ENCODE measurements around the gene OXCT2.

DNA sequence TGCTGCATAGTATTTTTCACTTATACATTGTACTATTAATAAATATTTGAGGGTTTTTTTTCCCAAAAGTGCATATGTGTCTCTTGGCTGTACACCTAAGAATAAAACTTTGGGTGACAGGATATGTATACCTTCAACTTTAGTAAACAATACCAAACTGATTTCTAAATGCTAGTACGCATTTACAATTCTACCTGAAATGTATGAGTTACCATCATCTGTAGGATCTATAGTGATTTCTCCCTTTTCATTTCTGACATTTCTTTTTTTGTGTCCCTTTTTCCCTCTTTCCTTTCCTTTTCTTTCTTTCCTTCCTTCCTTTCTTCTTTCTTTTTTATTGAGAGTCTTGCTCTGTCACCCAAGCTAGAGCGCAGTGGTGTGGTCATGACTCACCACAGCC lies 34.2 kb upstream of the OXCT2 start:
- TF ChIP-seq POLR2AphosphoS5 (IDR thresholded peaks at IDR 0.05; ENCODE audit: control insufficient read depth, insufficient read depth, low read depth, low read length) (no peak), RFX5 (IDR thresholded peaks at IDR 0.05; ENCODE audit: low read depth, low read length) (no peak), TAF1 (IDR thresholded peaks at IDR 0.05; ENCODE audit: control insufficient read depth, extremely low read depth, insufficient read depth, low read length, severe bottlenecking) (no peak), POLR2A (conservative IDR thresholded peaks at IDR 0.05) (no peak), MTF1 (CRISPR knock-in tag; IDR thresholded peaks at IDR 0.05; ENCODE audit: borderline replicate concordance) (no peak), PHB (CRISPR knock-in tag; IDR thresholded peaks at IDR 0.05) (no peak), ZNF274 (IDR thresholded peaks at IDR 0.05; ENCODE audit: borderline replicate concordance, low read depth, low read length) (no peak), ZNF354B (CRISPR knock-in tag; IDR thresholded peaks at IDR 0.05) (no peak), RBM34 (IDR thresholded peaks at IDR 0.05; ENCODE audit: borderline replicate concordance, insufficient read depth, low read length) (no peak), BACH1 (tag; IDR thresholded peaks at IDR 0.05) (no peak)
- TF ChIP-seq, protein P1, sequence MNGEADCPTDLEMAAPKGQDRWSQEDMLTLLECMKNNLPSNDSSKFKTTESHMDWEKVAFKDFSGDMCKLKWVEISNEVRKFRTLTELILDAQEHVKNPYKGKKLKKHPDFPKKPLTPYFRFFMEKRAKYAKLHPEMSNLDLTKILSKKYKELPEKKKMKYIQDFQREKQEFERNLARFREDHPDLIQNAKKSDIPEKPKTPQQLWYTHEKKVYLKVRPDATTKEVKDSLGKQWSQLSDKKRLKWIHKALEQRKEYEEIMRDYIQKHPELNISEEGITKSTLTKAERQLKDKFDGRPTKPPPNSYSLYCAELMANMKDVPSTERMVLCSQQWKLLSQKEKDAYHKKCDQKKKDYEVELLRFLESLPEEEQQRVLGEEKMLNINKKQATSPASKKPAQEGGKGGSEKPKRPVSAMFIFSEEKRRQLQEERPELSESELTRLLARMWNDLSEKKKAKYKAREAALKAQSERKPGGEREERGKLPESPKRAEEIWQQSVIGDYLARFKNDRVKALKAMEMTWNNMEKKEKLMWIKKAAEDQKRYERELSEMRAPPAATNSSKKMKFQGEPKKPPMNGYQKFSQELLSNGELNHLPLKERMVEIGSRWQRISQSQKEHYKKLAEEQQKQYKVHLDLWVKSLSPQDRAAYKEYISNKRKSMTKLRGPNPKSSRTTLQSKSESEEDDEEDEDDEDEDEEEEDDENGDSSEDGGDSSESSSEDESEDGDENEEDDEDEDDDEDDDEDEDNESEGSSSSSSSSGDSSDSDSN (IDR thresholded peaks at IDR 0.05; ENCODE audit: borderline replicate concordance in 1 of 2, low read depth in 2 of 2, low read length in 2 of 2): no peak
- TF ChIP-seq, protein P2, sequence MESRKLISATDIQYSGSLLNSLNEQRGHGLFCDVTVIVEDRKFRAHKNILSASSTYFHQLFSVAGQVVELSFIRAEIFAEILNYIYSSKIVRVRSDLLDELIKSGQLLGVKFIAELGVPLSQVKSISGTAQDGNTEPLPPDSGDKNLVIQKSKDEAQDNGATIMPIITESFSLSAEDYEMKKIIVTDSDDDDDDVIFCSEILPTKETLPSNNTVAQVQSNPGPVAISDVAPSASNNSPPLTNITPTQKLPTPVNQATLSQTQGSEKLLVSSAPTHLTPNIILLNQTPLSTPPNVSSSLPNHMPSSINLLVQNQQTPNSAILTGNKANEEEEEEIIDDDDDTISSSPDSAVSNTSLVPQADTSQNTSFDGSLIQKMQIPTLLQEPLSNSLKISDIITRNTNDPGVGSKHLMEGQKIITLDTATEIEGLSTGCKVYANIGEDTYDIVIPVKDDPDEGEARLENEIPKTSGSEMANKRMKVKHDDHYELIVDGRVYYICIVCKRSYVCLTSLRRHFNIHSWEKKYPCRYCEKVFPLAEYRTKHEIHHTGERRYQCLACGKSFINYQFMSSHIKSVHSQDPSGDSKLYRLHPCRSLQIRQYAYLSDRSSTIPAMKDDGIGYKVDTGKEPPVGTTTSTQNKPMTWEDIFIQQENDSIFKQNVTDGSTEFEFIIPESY (CRISPR knock-in tag; IDR thresholded peaks at IDR 0.05): no peak
- TF ChIP-seq, protein P3, sequence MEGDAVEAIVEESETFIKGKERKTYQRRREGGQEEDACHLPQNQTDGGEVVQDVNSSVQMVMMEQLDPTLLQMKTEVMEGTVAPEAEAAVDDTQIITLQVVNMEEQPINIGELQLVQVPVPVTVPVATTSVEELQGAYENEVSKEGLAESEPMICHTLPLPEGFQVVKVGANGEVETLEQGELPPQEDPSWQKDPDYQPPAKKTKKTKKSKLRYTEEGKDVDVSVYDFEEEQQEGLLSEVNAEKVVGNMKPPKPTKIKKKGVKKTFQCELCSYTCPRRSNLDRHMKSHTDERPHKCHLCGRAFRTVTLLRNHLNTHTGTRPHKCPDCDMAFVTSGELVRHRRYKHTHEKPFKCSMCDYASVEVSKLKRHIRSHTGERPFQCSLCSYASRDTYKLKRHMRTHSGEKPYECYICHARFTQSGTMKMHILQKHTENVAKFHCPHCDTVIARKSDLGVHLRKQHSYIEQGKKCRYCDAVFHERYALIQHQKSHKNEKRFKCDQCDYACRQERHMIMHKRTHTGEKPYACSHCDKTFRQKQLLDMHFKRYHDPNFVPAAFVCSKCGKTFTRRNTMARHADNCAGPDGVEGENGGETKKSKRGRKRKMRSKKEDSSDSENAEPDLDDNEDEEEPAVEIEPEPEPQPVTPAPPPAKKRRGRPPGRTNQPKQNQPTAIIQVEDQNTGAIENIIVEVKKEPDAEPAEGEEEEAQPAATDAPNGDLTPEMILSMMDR (IDR thresholded peaks at IDR 0.05 in 2 of 3, conservative IDR thresholded peaks at IDR 0.05 in 1 of 3; ENCODE audit: insufficient read depth in 2 of 3, low read depth in 1 of 3, low read length in 3 of 3): no peak
- TF ChIP-seq, protein P4, sequence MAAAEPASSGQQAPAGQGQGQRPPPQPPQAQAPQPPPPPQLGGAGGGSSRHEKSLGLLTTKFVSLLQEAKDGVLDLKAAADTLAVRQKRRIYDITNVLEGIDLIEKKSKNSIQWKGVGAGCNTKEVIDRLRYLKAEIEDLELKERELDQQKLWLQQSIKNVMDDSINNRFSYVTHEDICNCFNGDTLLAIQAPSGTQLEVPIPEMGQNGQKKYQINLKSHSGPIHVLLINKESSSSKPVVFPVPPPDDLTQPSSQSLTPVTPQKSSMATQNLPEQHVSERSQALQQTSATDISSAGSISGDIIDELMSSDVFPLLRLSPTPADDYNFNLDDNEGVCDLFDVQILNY (CRISPR knock-in tag; IDR thresholded peaks at IDR 0.05): no peak

All from K562 (cell line).